ENCODE measurements around the gene ELSPBP1.

The ELSPBP1 gene

DNA sequence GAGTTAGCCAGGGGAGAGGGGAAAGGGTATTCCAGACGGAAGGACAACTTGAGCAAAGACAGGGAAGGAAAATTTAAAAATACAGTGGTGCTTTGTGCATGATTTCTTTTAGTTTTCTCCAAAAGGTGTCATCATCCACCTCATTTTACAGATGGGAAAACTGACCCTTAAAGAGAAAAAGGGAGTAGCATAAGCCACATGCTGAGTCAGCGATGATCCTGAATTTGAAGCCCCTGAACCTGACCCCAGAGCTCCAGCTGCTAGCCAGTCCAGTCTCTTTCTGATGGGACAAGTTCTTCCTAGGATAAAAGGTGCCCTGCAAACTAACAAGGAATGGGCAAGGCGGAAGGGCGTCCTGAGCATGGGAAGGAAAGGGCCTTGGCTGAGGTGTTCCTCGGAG is 39.2 kb downstream of the ELSPBP1 start:
- ChIA-PET CTCF (no interaction called here), POLR2A (ENCODE audit: low non-redundant PET) (no interaction called here)
- TF ChIP-seq, protein P1, sequence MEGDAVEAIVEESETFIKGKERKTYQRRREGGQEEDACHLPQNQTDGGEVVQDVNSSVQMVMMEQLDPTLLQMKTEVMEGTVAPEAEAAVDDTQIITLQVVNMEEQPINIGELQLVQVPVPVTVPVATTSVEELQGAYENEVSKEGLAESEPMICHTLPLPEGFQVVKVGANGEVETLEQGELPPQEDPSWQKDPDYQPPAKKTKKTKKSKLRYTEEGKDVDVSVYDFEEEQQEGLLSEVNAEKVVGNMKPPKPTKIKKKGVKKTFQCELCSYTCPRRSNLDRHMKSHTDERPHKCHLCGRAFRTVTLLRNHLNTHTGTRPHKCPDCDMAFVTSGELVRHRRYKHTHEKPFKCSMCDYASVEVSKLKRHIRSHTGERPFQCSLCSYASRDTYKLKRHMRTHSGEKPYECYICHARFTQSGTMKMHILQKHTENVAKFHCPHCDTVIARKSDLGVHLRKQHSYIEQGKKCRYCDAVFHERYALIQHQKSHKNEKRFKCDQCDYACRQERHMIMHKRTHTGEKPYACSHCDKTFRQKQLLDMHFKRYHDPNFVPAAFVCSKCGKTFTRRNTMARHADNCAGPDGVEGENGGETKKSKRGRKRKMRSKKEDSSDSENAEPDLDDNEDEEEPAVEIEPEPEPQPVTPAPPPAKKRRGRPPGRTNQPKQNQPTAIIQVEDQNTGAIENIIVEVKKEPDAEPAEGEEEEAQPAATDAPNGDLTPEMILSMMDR (conservative IDR thresholded peaks at IDR 0.05; ENCODE audit: low read depth) = no peak
- no peak for DNase-seq (ENCODE audit: low spot score)
- H3K27ac ChIP-seq = no peak overlapping the region

DNA sequence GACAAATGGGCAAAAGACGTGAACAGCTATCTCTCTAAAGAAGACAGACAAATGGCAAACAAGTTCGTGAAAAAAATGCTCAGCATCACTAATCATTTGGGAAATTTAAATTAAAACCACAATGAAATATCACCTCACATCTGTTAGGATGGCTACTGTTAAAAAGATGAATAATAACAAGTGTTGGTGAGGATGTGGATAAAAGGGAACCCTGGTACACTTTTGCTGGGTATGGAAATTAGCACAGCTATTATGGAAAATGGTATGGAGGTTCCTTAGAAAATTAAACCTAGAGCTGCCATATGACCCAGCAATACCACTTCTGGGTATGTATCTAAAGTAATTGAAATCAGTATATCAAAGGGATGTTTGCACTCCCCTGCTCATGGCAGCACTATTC is 42.3 kb downstream of the ELSPBP1 start:
- H3K27ac ChIP-seq = no peak overlapping the region
- CTCF ChIA-PET = no interaction called here
- POLR2A ChIA-PET (ENCODE audit: low non-redundant PET) = no interaction called here
- TF ChIP-seq, protein P1 (conservative IDR thresholded peaks at IDR 0.05; ENCODE audit: low read depth) = no peak
- DNase-seq (ENCODE audit: low spot score) = no peak

DNA sequence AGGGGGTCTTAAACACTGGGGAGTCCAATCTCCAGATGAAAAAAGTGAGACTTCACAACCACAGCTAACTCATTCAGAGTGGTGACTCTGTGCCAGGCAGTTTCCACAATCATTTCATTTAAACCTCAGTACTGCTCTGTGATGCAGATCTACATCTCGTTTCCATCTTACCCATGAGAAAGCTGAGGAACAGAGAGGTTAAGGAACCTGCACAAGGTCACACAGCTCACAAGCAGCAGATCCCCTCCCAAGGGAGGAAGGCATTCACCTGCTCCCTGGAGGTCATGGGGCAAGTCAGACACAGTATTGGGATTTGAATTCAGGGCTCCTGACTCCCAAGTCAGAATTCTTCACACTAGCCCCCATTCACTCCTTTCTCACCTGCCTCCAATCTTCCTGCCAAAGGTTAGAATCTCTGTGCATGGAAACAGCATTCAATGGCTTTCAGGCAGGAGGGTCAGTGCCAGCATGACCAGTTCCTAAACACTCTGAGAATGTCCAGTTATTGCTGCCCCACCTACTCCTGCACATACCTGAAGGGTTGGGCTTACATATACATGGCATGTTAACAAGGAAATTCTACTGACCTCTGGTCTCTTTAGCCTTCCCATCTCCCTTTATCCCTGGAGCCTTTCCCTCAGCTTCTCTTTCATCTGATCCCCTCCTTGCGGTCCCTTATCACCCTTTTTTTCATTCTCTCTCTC is 47.6 kb downstream of the ELSPBP1 start:
- ChIA-PET POLR2A (ENCODE audit: low non-redundant PET) (no interaction called here), CTCF (interaction anchor here (0.6 kb wide), 1 partner anchor 28 kb away, joined by 3 read pairs; no protein-coding TSS in a partner anchor)
- H3K27ac ChIP-seq = no peak overlapping the region
- TF ChIP-seq, protein P1 (conservative IDR thresholded peaks at IDR 0.05; ENCODE audit: low read depth) = no peak
- DNase-seq (ENCODE audit: low spot score) = no peak

DNA sequence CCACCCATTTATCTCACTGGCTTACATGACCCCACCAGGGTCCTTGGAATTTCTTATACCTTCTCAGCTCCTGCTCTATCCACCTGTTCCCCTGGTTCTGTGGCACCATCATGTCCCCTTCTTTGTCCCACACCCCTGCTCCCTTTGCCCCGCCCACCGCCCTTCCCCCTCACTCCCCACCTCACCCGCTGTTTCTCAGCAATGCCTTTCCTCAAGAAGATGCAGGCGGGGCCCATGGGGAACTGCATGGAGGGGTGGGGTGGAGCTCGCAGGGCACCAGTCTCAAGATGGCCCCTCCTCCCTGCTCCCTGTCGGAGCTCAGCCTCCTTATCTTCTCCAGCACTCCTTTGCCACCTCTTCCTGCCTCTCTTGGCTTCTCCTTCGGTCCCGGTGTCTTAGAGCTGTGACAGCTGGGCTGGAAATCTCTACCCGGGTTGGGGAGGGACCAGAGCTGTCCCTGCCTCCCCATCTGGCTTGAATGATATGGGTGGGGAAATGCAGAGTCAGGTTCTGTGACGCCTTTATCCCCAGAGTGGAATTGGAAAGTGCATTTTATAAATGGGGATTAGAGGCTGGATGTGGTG is 49.3 kb downstream of the ELSPBP1 start, which contains the start of gene CABP5:
Gene CABP5 (minus strand): TSS at position 405 of the 584 bp plus-strand sequence. CDS start 157 bp downstream, at position 248.
- no peak for DNase-seq (ENCODE audit: low spot score)
- ChIA-PET CTCF (no interaction called here), POLR2A (ENCODE audit: low non-redundant PET) (no interaction called here)
- no peak within 1 kb of the TSS for H3K27ac ChIP-seq
- TF ChIP-seq, protein P1 (conservative IDR thresholded peaks at IDR 0.05; ENCODE audit: low read depth) = no peak

DNA sequence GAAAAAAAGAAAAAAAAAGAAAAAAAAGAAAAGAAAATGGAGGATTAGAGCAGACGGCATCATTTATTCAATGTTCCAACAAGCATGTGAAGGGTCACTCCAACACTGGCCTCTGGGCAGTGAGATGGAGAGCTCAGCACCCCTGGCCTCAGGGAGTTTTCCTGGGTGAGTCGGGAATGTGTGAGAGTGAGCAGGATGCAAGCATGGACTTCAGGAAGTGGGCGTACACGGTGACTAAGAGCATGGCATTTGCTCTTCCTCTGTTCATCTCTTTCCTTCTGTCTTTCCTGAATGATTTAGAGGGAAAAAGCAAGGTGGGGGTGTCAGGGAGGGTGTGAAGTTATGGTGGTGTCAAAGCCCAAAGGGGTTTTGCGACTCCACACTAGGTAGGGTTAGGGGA is 50.1 kb downstream of the ELSPBP1 start:
- H3K27ac ChIP-seq = no peak overlapping the region
- no peak for DNase-seq (ENCODE audit: low spot score)
- TF ChIP-seq, protein P1 (conservative IDR thresholded peaks at IDR 0.05; ENCODE audit: low read depth) = no peak
- ChIA-PET CTCF (no interaction called here), POLR2A (ENCODE audit: low non-redundant PET) (no interaction called here)

DNA sequence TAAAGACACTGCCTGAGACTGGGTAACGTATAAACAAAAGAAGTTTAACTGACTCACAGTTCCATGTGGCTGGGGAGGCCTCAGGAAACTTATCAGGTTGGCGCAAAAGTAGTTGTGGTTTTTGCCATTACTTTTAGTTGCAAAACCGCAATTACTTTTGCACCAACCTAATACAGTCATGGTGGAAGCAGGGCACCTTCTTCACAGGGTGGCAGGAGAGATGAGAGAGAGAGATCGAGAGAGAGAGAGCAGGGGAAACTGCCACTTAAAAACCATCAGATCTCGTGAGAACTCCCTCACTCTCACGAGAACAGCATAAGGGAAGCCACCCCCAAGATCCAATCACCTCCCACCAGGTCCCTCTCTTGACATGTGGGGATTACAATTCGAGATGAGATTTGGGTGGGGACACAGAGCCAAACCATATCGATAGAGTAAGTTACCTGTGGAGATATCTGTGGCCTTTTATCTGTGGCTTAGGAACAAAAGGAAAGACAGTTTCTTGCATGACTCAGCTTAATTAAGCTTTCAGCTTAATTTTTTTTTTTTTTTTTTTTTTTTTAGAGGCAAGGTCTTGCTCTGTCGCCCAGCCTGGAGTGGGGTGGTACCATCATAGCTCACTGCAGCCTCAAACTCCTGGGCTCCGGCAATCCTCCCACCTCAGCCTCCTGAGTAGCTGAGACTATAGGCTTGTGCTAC is 57.1 kb downstream of the ELSPBP1 start:
- ChIA-PET CTCF (interaction anchor here (0.6 kb wide), 2 partner anchors 16 to 55 kb away, joined by 3 to 7 read pairs; no protein-coding TSS in a partner anchor), POLR2A (ENCODE audit: low non-redundant PET) (no interaction called here)
- no peak for DNase-seq (ENCODE audit: low spot score)

More for the DNA sequence above, 57.1 kb downstream of the ELSPBP1 start:
- TF ChIP-seq, protein P1 (conservative IDR thresholded peaks at IDR 0.05; ENCODE audit: low read depth) = no peak
- H3K27ac ChIP-seq = no peak overlapping the region

Data from RWPE1 (cell line).